Right lobe of liver (tissue), 4 donors: ENCODE measurements around the gene TNKS2.

Source experiments
- CTCF ChIP-seq, 4 donors: fragments of 200-600 bp in 3 of 4; fragments of 450-650 bp in 1 of 4; IDR thresholded peaks; one replicate each; pipeline versions ENCODE4 v1.5.1 to v1.8.0; 2016 to 2022; ENCODE audit warnings: antibody characterized with exemption in 4 of 4, mild to moderate bottlenecking in 2 of 4
- POLR2A ChIP-seq: fragments of 450-650 bp; IDR thresholded peaks from one replicate; pipeline ENCODE4 v1.6.1; 2017; ENCODE audit warnings: antibody characterized with exemption, mild to moderate bottlenecking
- donor health status: DM: no; HTN: no; CAD: no.
- donor health status: DM: no; HTN: no; CAD: no.
- donor health status: DM: no; HTN: yes; CAD: no.

DNA sequence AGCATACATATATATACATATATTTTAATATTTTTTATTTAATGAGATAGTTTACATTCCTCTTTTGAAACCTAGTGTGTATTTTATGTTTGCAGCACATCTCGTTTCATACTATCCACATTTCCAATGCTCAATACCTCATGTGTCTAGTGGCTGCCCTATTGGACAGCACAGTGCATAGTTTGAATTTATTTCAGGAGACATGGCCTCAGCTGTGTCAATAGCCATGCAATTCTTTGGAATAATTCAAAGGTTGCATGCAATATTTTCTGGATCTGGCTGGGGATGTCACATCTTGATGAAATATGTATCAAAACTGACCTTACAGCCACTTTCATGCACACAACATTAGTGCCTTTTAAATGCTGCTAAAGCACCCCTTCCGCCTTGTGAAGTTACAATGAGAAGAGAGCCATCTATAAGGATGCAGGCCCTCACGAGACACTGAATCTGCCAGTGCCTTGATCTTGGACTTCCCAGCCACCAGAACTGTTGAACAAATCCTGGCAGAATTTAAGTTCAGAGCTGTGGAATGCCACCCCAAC lies 98.1 kb downstream of the TNKS2 start:
- TF ChIP-seq CTCF (IDR thresholded peaks at IDR 0.05), result no peak
- no peak for TF ChIP-seq POLR2A
